K562 (cell line): ENCODE data around the gene SMARCA1.

Experiments
- HES1 ChIP-seq: fragments of 450-650 bp; IDR thresholded peaks from 2 replicates; pipeline ENCODE4 v1.6.1; 2016; ENCODE audit warnings: low read depth, mild to moderate bottlenecking, moderate library complexity
- KLF13 ChIP-seq: fragments of 450-650 bp; IDR thresholded peaks from 2 replicates; pipeline ENCODE4 v1.6.1; 2016; ENCODE audit warnings: missing genetic modification characterization, low read depth, mild to moderate bottlenecking, missing compliant biosample characterization, moderate library complexity, borderline replicate concordance
- LARP7 ChIP-seq: fragments of 450-650 bp; IDR thresholded peaks from 2 replicates; pipeline ENCODE4 v1.6.1; 2016
- MAX ChIP-seq: sonication (generic); formaldehyde crosslinking; IDR thresholded peaks from 2 replicates; pipeline ENCODE4 v1.9.0; 2022; ENCODE audit warnings: mild to moderate bottlenecking, missing genetic modification reagents
- TAF1 ChIP-seq: IDR thresholded peaks from 2 replicates; pipeline ENCODE4 v1.6.1; 2011; ENCODE audit warnings: mild to moderate bottlenecking, low read length, moderate library complexity; ENCODE audit not compliant: insufficient read depth, control insufficient read depth, severe bottlenecking; ENCODE audit errors: extremely low read depth
- ZBTB40 ChIP-seq, 2 experiments: fragments of 450-650 bp in 1 of 2; sonication (generic) in 1 of 2; formaldehyde crosslinking in 1 of 2; IDR thresholded peaks; 2 replicates each; pipeline versions ENCODE4 v1.7.1 to v1.9.0; 2016 to 2022; ENCODE audit warnings: inconsistent platforms in 1 of 2, mild to moderate bottlenecking in 1 of 2, missing genetic modification reagents in 1 of 2
- ZNF41 ChIP-seq: fragments of 250-450 bp; sonication (Bioruptor Pico); conservative IDR thresholded peaks from 2 replicates; pipeline ENCODE4 v1.4.0; 2020; ENCODE audit warnings: mild to moderate bottlenecking
- TF ChIP-seq, protein P1 (sequence below), 3 experiments: IDR thresholded peaks in 2 of 3; conservative IDR thresholded peaks in 1 of 3; 2 replicates each; pipeline ENCODE4 v1.5.1; 2011 to 2012; ENCODE audit warnings: low read length in 3 of 3, mild to moderate bottlenecking in 3 of 3, control low read depth in 2 of 3, improper control_type of control experiment in 1 of 3, inconsistent platforms in 1 of 3, low read depth in 1 of 3, mixed read lengths in 1 of 3, moderate library complexity in 1 of 3; ENCODE audit not compliant: insufficient read depth in 2 of 3
- TF ChIP-seq, protein P2 (sequence below): fragments of 450-650 bp; IDR thresholded peaks from 2 replicates; pipeline ENCODE4 v1.6.1; 2016; ENCODE audit warnings: antibody characterized with exemption
- TF ChIP-seq, protein P3 (sequence below), 2 experiments: fragments of 450-650 bp; IDR thresholded peaks; 2 replicates each; pipeline ENCODE4 v1.6.1; 2016
- TF ChIP-seq, protein P4 (sequence below): sonication (generic); formaldehyde crosslinking; IDR thresholded peaks from 2 replicates; pipeline ENCODE4 v1.8.1; 2023; ENCODE audit warnings: mild to moderate bottlenecking, missing genetic modification reagents, moderate library complexity

DNA sequence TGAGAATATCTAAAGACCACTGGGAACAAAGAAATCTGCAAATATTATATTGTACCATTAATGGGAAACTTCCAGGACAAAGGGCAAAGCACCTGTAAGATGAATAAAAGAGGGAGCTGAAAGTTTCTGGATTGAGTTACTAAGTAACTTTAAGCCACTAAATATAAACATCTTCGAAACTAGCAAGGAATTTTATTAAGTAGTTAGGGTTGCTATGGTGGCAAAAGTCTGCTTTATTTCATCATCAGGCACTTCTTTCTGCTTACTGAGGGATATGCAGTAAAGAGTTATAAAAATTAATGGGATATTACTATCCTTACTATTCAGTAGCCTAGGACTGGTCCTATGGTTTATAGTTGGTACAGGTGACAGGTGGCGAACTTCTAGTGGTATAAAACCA, 33.0 kb downstream of the SMARCA1 start:
- TF ChIP-seq ZNF41 (CRISPR knock-in tag) (no peak), LARP7 (no peak), HES1 (no peak), TAF1 (no peak), KLF13 (no peak), MAX (CRISPR knock-in tag) (no peak), ZBTB40 (IDR thresholded peaks at IDR 0.05) (no peak), ZBTB40 (CRISPR knock-in tag; IDR thresholded peaks at IDR 0.05) (no peak)
- TF ChIP-seq, protein P1, sequence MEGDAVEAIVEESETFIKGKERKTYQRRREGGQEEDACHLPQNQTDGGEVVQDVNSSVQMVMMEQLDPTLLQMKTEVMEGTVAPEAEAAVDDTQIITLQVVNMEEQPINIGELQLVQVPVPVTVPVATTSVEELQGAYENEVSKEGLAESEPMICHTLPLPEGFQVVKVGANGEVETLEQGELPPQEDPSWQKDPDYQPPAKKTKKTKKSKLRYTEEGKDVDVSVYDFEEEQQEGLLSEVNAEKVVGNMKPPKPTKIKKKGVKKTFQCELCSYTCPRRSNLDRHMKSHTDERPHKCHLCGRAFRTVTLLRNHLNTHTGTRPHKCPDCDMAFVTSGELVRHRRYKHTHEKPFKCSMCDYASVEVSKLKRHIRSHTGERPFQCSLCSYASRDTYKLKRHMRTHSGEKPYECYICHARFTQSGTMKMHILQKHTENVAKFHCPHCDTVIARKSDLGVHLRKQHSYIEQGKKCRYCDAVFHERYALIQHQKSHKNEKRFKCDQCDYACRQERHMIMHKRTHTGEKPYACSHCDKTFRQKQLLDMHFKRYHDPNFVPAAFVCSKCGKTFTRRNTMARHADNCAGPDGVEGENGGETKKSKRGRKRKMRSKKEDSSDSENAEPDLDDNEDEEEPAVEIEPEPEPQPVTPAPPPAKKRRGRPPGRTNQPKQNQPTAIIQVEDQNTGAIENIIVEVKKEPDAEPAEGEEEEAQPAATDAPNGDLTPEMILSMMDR (IDR thresholded peaks at IDR 0.05 in 2 of 3, conservative IDR thresholded peaks at IDR 0.05 in 1 of 3; ENCODE audit: insufficient read depth in 2 of 3, low read depth in 1 of 3, low read length in 3 of 3) = no peak
- TF ChIP-seq, protein P2, sequence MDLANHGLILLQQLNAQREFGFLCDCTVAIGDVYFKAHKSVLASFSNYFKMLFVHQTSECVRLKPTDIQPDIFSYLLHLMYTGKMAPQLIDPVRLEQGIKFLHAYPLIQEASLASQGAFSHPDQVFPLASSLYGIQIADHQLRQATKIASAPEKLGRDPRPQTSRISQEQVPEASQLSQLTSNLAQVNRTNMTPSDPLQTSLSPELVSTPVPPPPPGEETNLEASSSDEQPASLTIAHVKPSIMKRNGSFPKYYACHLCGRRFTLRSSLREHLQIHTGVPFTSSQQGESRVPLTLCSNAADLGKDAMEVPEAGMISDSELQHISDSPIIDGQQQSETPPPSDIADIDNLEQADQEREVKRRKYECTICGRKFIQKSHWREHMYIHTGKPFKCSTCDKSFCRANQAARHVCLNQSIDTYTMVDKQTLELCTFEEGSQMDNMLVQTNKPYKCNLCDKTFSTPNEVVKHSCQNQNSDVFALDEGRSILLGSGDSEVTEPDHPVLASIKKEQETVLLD = no peak
- TF ChIP-seq, protein P3, sequence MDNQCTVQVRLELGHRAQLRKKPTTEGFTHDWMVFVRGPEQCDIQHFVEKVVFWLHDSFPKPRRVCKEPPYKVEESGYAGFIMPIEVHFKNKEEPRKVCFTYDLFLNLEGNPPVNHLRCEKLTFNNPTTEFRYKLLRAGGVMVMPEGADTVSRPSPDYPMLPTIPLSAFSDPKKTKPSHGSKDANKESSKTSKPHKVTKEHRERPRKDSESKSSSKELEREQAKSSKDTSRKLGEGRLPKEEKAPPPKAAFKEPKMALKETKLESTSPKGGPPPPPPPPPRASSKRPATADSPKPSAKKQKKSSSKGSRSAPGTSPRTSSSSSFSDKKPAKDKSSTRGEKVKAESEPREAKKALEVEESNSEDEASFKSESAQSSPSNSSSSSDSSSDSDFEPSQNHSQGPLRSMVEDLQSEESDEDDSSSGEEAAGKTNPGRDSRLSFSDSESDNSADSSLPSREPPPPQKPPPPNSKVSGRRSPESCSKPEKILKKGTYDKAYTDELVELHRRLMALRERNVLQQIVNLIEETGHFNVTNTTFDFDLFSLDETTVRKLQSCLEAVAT (IDR thresholded peaks at IDR 0.05) = no peak
- TF ChIP-seq, protein P4, sequence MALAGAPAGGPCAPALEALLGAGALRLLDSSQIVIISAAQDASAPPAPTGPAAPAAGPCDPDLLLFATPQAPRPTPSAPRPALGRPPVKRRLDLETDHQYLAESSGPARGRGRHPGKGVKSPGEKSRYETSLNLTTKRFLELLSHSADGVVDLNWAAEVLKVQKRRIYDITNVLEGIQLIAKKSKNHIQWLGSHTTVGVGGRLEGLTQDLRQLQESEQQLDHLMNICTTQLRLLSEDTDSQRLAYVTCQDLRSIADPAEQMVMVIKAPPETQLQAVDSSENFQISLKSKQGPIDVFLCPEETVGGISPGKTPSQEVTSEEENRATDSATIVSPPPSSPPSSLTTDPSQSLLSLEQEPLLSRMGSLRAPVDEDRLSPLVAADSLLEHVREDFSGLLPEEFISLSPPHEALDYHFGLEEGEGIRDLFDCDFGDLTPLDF = no peak
